ENCODE measurements around the gene NAAA.
"Not testable (repeated sequence)": the region's sequence is repeated elsewhere in the genome, so short reads cannot be mapped to it uniquely, and the experiment has no call there.

The NAAA gene

GRCh38 chr4:75940692-75941253, at the start of gene NAAA:
TSS of gene NAAA (minus strand) at chr4:75941013. CDS start at chr4:75940949, 64 bp downstream.
- H3K27ac ChIP-seq (ENCODE audit: low read depth, low read length), result peak within 1 kb of the TSS; percentile 7; the same call in 1 of the 2 replicates
- H3K4me1 ChIP-seq (ENCODE audit: control insufficient read depth, insufficient read depth, low read length, unreplicated experiment), result peaks cover 22% of the 10 kb centered on the region

GRCh38 chr4:75989846-75990528, 49.2 kb upstream of the NAAA start:
- Histone ChIP-seq H3K4me3 (ENCODE audit: low read depth, low read length) (peak overlapping the region; percentile 89), H3K27me3 (ENCODE audit: insufficient read depth, low read length) (no peaks in the 10 kb centered on the region), H3K36me3 (ENCODE audit: insufficient read depth, low read length) (no peaks in the 10 kb centered on the region), H3K79me2 (ENCODE audit: control insufficient read depth, insufficient read depth, low read length, unreplicated experiment) (peaks cover 60% of the 10 kb centered on the region), H3K27ac (ENCODE audit: low read depth, low read length) (peak overlapping the region; percentile 25), H3K4me1 (ENCODE audit: control insufficient read depth, insufficient read depth, low read length, unreplicated experiment) (peaks cover 16% of the 10 kb centered on the region), H2AFZ (ENCODE audit: low read length, unreplicated experiment) (peak overlapping the region; percentile 90)

More at GRCh38 chr4:75940692-75941253, at the start of gene NAAA:
- Histone ChIP-seq H3K36me3 (ENCODE audit: insufficient read depth, low read length) (no peaks in the 10 kb centered on the region; the same call in 1 of the 2 replicates), H3K27me3 (ENCODE audit: insufficient read depth, low read length) (no peaks in the 10 kb centered on the region), H3K79me2 (ENCODE audit: control insufficient read depth, insufficient read depth, low read length, unreplicated experiment) (no peaks in the 10 kb centered on the region), H3K4me3 (ENCODE audit: low read depth, low read length) (peak within 1 kb of the TSS; percentile 84), H2AFZ (ENCODE audit: low read length, unreplicated experiment) (peak within 1 kb of the TSS; percentile 25)

GRCh38 chr4:75985116-75985515, 44.3 kb upstream of the NAAA start:
- H3K27ac ChIP-seq (ENCODE audit: low read depth, low read length), result peak overlapping the region; percentile 62; the same call in 1 of the 2 replicates
- H3K27me3 ChIP-seq (ENCODE audit: insufficient read depth, low read length), result no peaks in the 10 kb centered on the region
- peaks cover 73% of the 10 kb centered on the region for H3K79me2 ChIP-seq (ENCODE audit: control insufficient read depth, insufficient read depth, low read length, unreplicated experiment)
- H3K4me1 ChIP-seq (ENCODE audit: control insufficient read depth, insufficient read depth, low read length, unreplicated experiment), result peaks cover 16% of the 10 kb centered on the region
- no peak overlapping the region for H2AFZ ChIP-seq (ENCODE audit: low read length, unreplicated experiment)
- H3K4me3 ChIP-seq (ENCODE audit: low read depth, low read length), result no peak overlapping the region
- peaks cover 7% of the 10 kb centered on the region for H3K36me3 ChIP-seq (ENCODE audit: insufficient read depth, low read length)

- Histone ChIP-seq H3K27me3 (ENCODE audit: insufficient read depth, low read length) (no peaks in the 10 kb centered on the region), H3K27ac (ENCODE audit: low read depth, low read length) (no peak overlapping the region), H2AFZ (ENCODE audit: low read length, unreplicated experiment) (no peak overlapping the region), H3K36me3 (ENCODE audit: insufficient read depth, low read length) (peaks cover 29% of the 10 kb centered on the region), H3K79me2 (ENCODE audit: control insufficient read depth, insufficient read depth, low read length, unreplicated experiment) (peaks cover 30% of the 10 kb centered on the region), H3K4me3 (ENCODE audit: low read depth, low read length) (no peak overlapping the region), H3K4me1 (ENCODE audit: control insufficient read depth, insufficient read depth, low read length, unreplicated experiment) (peaks cover 3% of the 10 kb centered on the region)
Measured at GRCh38 chr4:75980576-75980975, 39.8 kb upstream of the NAAA start.

- Histone ChIP-seq H3K4me3 (ENCODE audit: low read depth, low read length) (no peak overlapping the region), H3K79me2 (ENCODE audit: control insufficient read depth, insufficient read depth, low read length, unreplicated experiment) (peaks cover 3% of the 10 kb centered on the region), H3K27me3 (ENCODE audit: insufficient read depth, low read length) (no peaks in the 10 kb centered on the region), H3K36me3 (ENCODE audit: insufficient read depth, low read length) (peaks cover 45% of the 10 kb centered on the region), H3K27ac (ENCODE audit: low read depth, low read length) (no peak overlapping the region), H2AFZ (ENCODE audit: low read length, unreplicated experiment) (no peak overlapping the region), H3K4me1 (ENCODE audit: control insufficient read depth, insufficient read depth, low read length, unreplicated experiment) (no peaks in the 10 kb centered on the region)
Measured at GRCh38 chr4:75976177-75976576, 35.4 kb upstream of the NAAA start.

- Histone ChIP-seq H2AFZ (ENCODE audit: low read length, unreplicated experiment) (no peak overlapping the region), H3K79me2 (ENCODE audit: control insufficient read depth, insufficient read depth, low read length, unreplicated experiment) (peaks cover 2% of the 10 kb centered on the region), H3K4me3 (ENCODE audit: low read depth, low read length) (no peak overlapping the region), H3K36me3 (ENCODE audit: insufficient read depth, low read length) (peaks cover 63% of the 10 kb centered on the region), H3K4me1 (ENCODE audit: control insufficient read depth, insufficient read depth, low read length, unreplicated experiment) (no peaks in the 10 kb centered on the region), H3K27me3 (ENCODE audit: insufficient read depth, low read length) (no peaks in the 10 kb centered on the region), H3K27ac (ENCODE audit: low read depth, low read length) (no peak overlapping the region)
Measured at GRCh38 chr4:75973766-75974165, 33.0 kb upstream of the NAAA start.

- Histone ChIP-seq H2AFZ (ENCODE audit: low read length, unreplicated experiment) (no peak overlapping the region), H3K36me3 (ENCODE audit: insufficient read depth, low read length) (peaks cover 71% of the 10 kb centered on the region), H3K79me2 (ENCODE audit: control insufficient read depth, insufficient read depth, low read length, unreplicated experiment) (no peaks in the 10 kb centered on the region), H3K27ac (ENCODE audit: low read depth, low read length) (no peak overlapping the region), H3K4me3 (ENCODE audit: low read depth, low read length) (no peak overlapping the region), H3K4me1 (ENCODE audit: control insufficient read depth, insufficient read depth, low read length, unreplicated experiment) (no peaks in the 10 kb centered on the region), H3K27me3 (ENCODE audit: insufficient read depth, low read length) (no peaks in the 10 kb centered on the region)
Measured at GRCh38 chr4:75968084-75968483, 27.3 kb upstream of the NAAA start.

- no peaks in the 10 kb centered on the region for H3K4me1 ChIP-seq (ENCODE audit: control insufficient read depth, insufficient read depth, low read length, unreplicated experiment)
- no peaks in the 10 kb centered on the region for H3K79me2 ChIP-seq (ENCODE audit: control insufficient read depth, insufficient read depth, low read length, unreplicated experiment)
- H3K4me3 ChIP-seq (ENCODE audit: low read depth, low read length), result no peak overlapping the region
- H3K36me3 ChIP-seq (ENCODE audit: insufficient read depth, low read length), result peaks cover 60% of the 10 kb centered on the region
- no peaks in the 10 kb centered on the region for H3K27me3 ChIP-seq (ENCODE audit: insufficient read depth, low read length)
- no peak overlapping the region for H3K27ac ChIP-seq (ENCODE audit: low read depth, low read length)
- no peak overlapping the region for H2AFZ ChIP-seq (ENCODE audit: low read length, unreplicated experiment)
Measured at GRCh38 chr4:75963558-75963957, 22.7 kb upstream of the NAAA start.

GRCh38 chr4:75962072-75962471, 21.3 kb upstream of the NAAA start:
- not testable (repeated sequence) for H3K4me3 ChIP-seq (ENCODE audit: low read depth, low read length); H3K4me1 ChIP-seq (ENCODE audit: control insufficient read depth, insufficient read depth, low read length, unreplicated experiment); H3K27me3 ChIP-seq (ENCODE audit: insufficient read depth, low read length); H3K79me2 ChIP-seq (ENCODE audit: control insufficient read depth, insufficient read depth, low read length, unreplicated experiment); H3K27ac ChIP-seq (ENCODE audit: low read depth, low read length); H2AFZ ChIP-seq (ENCODE audit: low read length, unreplicated experiment)
- peaks cover 60% of the 10 kb centered on the region for H3K36me3 ChIP-seq (ENCODE audit: insufficient read depth, low read length)

- H3K4me3 ChIP-seq (ENCODE audit: low read depth, low read length); H3K79me2 ChIP-seq (ENCODE audit: control insufficient read depth, insufficient read depth, low read length, unreplicated experiment); H3K27ac ChIP-seq (ENCODE audit: low read depth, low read length): not testable (repeated sequence)
Measured at GRCh38 chr4:75958546-75958945, 17.7 kb upstream of the NAAA start.

GRCh38 chr4:75954811-75955210, 14.0 kb upstream of the NAAA start:
- H3K79me2 ChIP-seq (ENCODE audit: control insufficient read depth, insufficient read depth, low read length, unreplicated experiment); H2AFZ ChIP-seq (ENCODE audit: low read length, unreplicated experiment); H3K27me3 ChIP-seq (ENCODE audit: insufficient read depth, low read length); H3K4me1 ChIP-seq (ENCODE audit: control insufficient read depth, insufficient read depth, low read length, unreplicated experiment); H3K27ac ChIP-seq (ENCODE audit: low read depth, low read length); H3K4me3 ChIP-seq (ENCODE audit: low read depth, low read length): not testable (repeated sequence)
- H3K36me3 ChIP-seq (ENCODE audit: insufficient read depth, low read length), result peaks cover 58% of the 10 kb centered on the region

More at GRCh38 chr4:75958546-75958945, 17.7 kb upstream of the NAAA start:
- H3K4me1 ChIP-seq (ENCODE audit: control insufficient read depth, insufficient read depth, low read length, unreplicated experiment); H3K27me3 ChIP-seq (ENCODE audit: insufficient read depth, low read length); H2AFZ ChIP-seq (ENCODE audit: low read length, unreplicated experiment): not testable (repeated sequence)
- peaks cover 48% of the 10 kb centered on the region for H3K36me3 ChIP-seq (ENCODE audit: insufficient read depth, low read length)

Data from ACC112 (cell line).